Heart left ventricle (tissue), 16 donors: ENCODE data around the gene ABHD17A. TPM values are rescaled to one million over a fixed set of nuclear protein-coding genes. Genes with fewer than 3 reads are reported as not detected.

Experiments
- ATAC-seq, 4 donors: fragments of 200-7000 bp; cut with Tn5 transposase; one replicate each; pipeline ENCODE4 v1.9.1; 2020 to 2022; ENCODE audit warnings: moderate library complexity in 4 of 4, mild to moderate bottlenecking in 3 of 4, moderate number of reproducible peaks in 1 of 4
- DNase-seq, 5 donors: peaks; one replicate each; pipeline ENCODE4 v3.0.0-alpha.2; 2020
- H3K27ac ChIP-seq, 12 donors: fragments of 200-600 bp; sonication (generic) in 4 of 12; one replicate each; pipeline versions ENCODE4 v1.5.0 to v1.8.0; 2016 to 2022; ENCODE audit warnings: mild to moderate bottlenecking in 2 of 12
- H3K27me3 ChIP-seq, 9 donors: fragments of 200-600 bp; sonication (generic) in 2 of 9; one replicate each; pipeline versions ENCODE4 v1.5.1 to v1.8.0; 2016 to 2022; ENCODE audit warnings: mild to moderate bottlenecking in 3 of 9
- H3K36me3 ChIP-seq, 9 donors: fragments of 200-600 bp; sonication (generic) in 2 of 9; one replicate each; pipeline versions ENCODE4 v1.5.0 to v1.8.0; 2018 to 2022; ENCODE audit warnings: mild to moderate bottlenecking in 2 of 9
- H3K4me1 ChIP-seq, 12 donors: fragments of 200-600 bp; sonication (generic) in 4 of 12; one replicate each; pipeline versions ENCODE4 v1.5.0 to v1.8.0; 2016 to 2022; ENCODE audit warnings: mild to moderate bottlenecking in 3 of 12
- H3K4me3 ChIP-seq, 12 donors: fragments of 200-600 bp; sonication (generic) in 4 of 12; one replicate each; pipeline versions ENCODE4 v1.5.0 to v1.8.0; 2017 to 2022; ENCODE audit warnings: mild to moderate bottlenecking in 9 of 12, moderate library complexity in 4 of 12
- H3K9me3 ChIP-seq, 12 donors: fragments of 200-600 bp; sonication (generic) in 4 of 12; one replicate each; pipeline versions ENCODE4 v1.5.0 to v1.8.0; 2016 to 2022; ENCODE audit warnings: mild to moderate bottlenecking in 1 of 12
- POLR2A ChIP-seq, 2 donors: fragments of 450-650 bp; IDR thresholded peaks; one replicate each; pipeline ENCODE4 v1.6.1; 2017; ENCODE audit warnings: antibody characterized with exemption in 2 of 2, mild to moderate bottlenecking in 2 of 2, moderate library complexity in 2 of 2
- WGBS, 4 donors: extraction: QIAGEN DNeasy Blood & Tissue Kit in 2 of 4; methylation state at CpG; one replicate each; pipeline versions ENCODE4 v1.1.5 to v1.1.7; 2013 to 2018; 5-methylcytosine and 5-hydroxymethylcytosine counted together
- intact Hi-C, 10 donors: fragments of 100-400 bp; cut with DNase I; formaldehyde crosslinking; loops; one replicate each; pipeline versions ENCODE4 v1.11.1 to v1.14.2; 2022
- polyA plus RNA-seq, 2 donors: library from polyadenylated mRNA; stranded (reverse); fragments of 200-250 nt; gene quantifications; one replicate each; pipeline ENCODE4 v1.2.3, GENCODE V29; 2013
- total RNA-seq, 9 donors: library from RNA; depleted of rRNA in 2 of 9; stranded (reverse); fragments of >200 nt in 2 of 9; fragmentation: NEBNext Ultra II Directional in 3 of 9; extraction: Animal tissue kit (Norgen Biotek cat#: 25700) in 3 of 9; gene quantifications; one replicate each; pipeline versions ENCODE4 v1.1.0 to v1.2.4, GENCODE V29; 2016 to 2023
- TF ChIP-seq, protein P1 (sequence below), 12 donors: fragments of 200-600 bp; sonication (generic) in 4 of 12; IDR thresholded peaks; one replicate each; pipeline versions ENCODE4 v1.5.0 to v1.8.0; 2018 to 2022; ENCODE audit warnings: antibody characterized with exemption in 12 of 12, mild to moderate bottlenecking in 5 of 12
- donor health status: ischemic (EF 13 %, LVEDD 7.1; RV severe dilation, severe dysfunction).
- donor health status: healthy with polysubstance abuse.
- donor health status: DM: no; HTN: yes; CAD: no.
- donor health status: DM: no; HTN: no; CAD: no.
- donor health status: ischemic (EF 25% LVEDD 6.9; RV normal size, moderate dysfunction).
- donor health status: ischemic (EF 25% LVEDD 5.7; RV mildly dilated, moderate dysfunction).
- donor health status: healthy.
- donor health status: DM: yes; HTN: yes; CAD: no.
- donor health status: ischemic (EF 35%, LVEDD 5.7; RV mildly dilated, moderate dysfunction).
- donor health status: nonischemic (EF 11% LVEDD 7.7; RV severe dilation, severe dysfunction).
- donor health status: DM: yes; HTN: yes; CAD: no.
- donor health status: PGD.
- donor health status: ischemic (EF 29% LVEDD 5.4; RV normal size, mild dysfunction).
- donor health status: nonischemic (EF 23%, LVEDD 6.1; RV moderate dilation, normal function).

Gene ABHD17A
- total and polyA plus RNA-seq, 11 donors, result 48.5 to 121 (median 59.2) TPM

DNA sequence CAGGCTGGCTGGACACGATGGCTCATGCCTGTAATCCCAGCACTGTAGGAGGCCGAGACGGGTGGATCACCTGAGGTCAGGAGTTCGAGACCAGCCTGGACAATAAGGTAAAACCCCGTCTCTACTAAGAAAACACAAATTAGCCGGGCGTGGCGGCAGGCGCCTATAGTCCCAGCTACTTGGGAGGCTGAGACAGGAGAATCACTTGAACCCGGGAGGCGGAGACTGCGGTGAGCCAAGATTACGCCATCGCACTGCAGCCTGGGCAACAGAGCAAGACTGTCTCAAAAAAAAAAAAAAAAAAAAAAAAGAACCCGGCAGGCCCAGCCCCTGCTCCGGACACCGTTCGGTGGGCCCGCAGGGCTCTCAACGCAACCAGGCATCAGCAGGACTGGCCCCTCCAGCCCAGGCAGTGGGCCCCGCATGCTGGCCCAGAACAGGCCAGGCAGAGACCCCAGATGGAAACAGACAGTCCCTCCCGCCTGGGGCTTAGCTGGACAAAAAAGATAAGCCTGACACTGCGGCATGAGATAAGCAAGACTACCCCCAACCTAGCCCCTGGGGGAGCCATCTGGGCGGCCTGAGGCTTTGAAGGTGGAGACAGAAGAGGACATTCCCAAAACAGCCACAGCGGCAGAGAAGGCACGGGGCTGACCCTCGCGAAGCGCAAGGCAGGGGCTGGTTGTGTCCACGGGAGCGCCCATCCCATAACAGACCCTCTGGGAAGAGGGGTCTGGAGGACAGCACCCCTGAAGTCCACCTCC lies 48.7 kb downstream of the ABHD17A start:
- Histone ChIP-seq H3K9me3 (no peaks in the 10 kb centered on the region), H3K36me3 (peaks cover 0 to 7% (median 0%) of the 10 kb centered on the region in 9 donors), H3K4me1 (peaks cover 0 to 77% (median 39%) of the 10 kb centered on the region in 12 donors), H3K27me3 (no peaks in the 10 kb centered on the region), H3K27ac (no peak overlapping the region), H3K4me3 (no peak overlapping the region)
- WGBS, 4 donors, result 82 to 85% (median 83%) methylated on average over 28 to 31 of the region's 31 CpGs
- ATAC-seq (no peak), DNase-seq (no peak)
- intact Hi-C loops, result no loop called here
- TF ChIP-seq, protein P1, sequence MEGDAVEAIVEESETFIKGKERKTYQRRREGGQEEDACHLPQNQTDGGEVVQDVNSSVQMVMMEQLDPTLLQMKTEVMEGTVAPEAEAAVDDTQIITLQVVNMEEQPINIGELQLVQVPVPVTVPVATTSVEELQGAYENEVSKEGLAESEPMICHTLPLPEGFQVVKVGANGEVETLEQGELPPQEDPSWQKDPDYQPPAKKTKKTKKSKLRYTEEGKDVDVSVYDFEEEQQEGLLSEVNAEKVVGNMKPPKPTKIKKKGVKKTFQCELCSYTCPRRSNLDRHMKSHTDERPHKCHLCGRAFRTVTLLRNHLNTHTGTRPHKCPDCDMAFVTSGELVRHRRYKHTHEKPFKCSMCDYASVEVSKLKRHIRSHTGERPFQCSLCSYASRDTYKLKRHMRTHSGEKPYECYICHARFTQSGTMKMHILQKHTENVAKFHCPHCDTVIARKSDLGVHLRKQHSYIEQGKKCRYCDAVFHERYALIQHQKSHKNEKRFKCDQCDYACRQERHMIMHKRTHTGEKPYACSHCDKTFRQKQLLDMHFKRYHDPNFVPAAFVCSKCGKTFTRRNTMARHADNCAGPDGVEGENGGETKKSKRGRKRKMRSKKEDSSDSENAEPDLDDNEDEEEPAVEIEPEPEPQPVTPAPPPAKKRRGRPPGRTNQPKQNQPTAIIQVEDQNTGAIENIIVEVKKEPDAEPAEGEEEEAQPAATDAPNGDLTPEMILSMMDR (IDR thresholded peaks at IDR 0.05), result no peak
- no peak for TF ChIP-seq POLR2A (IDR thresholded peaks at IDR 0.05)

DNA sequence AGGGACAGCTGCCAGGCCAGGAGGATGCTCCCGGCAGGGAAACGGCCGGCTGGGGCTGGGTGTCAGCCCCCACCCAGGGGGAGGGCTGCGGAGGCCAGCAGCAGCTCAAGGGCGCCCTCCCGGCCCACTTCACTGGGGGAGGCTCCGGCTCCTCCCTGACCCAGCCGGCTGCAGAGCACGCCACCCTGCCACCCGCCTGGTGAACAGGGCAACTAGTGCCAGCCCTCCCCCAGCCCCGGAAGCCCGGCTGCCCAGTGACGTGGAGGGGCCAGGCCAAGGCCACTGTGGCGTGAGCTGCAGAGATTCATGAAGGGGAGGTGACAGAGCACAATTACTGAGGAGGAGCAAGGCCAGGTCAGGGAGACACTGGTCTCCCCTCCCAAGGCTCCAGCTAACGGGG lies 51.8 kb downstream of the ABHD17A start:
- TF ChIP-seq POLR2A (IDR thresholded peaks at IDR 0.05), result no peak
- TF ChIP-seq, protein P1 (IDR thresholded peaks at IDR 0.05), result no peak
- Histone ChIP-seq H3K27ac (no peak overlapping the region), H3K4me3 (no peak overlapping the region), H3K27me3 (no peaks in the 10 kb centered on the region), H3K36me3 (peaks cover 0 to 19% (median 7%) of the 10 kb centered on the region in 9 donors), H3K9me3 (no peaks in the 10 kb centered on the region), H3K4me1 (peaks cover 0 to 50% (median 17%) of the 10 kb centered on the region in 12 donors)
- 38 to 89% (median 73%) methylated on average over 5 to 15 of the region's 15 CpGs for WGBS, 4 donors
- DNase-seq (no peak), ATAC-seq (peak in 1 of 4 donors; percentile 8)
- intact Hi-C loops, result no loop called here

GRCh38 chr19:1832046-1832663 lies 53.1 kb downstream of the ABHD17A start:
- ATAC-seq (no peak), DNase-seq (no peak)
- H3K27me3 ChIP-seq, result no peaks in the 10 kb centered on the region
- TF ChIP-seq, protein P1 (IDR thresholded peaks at IDR 0.05), result no peak
- no peak for TF ChIP-seq POLR2A (IDR thresholded peaks at IDR 0.05)
- intact Hi-C loops, result no loop called here
- WGBS, 4 donors, result 85 to 91% (median 86%) methylated on average over 26 of the region's 26 CpGs
- peaks cover 0 to 33% (median 16%) of the 10 kb centered on the region in 9 donors for H3K36me3 ChIP-seq
- peaks cover 0 to 41% (median 8%) of the 10 kb centered on the region in 12 donors for H3K4me1 ChIP-seq
- no peaks in the 10 kb centered on the region for H3K9me3 ChIP-seq
- no peak overlapping the region for H3K27ac ChIP-seq
- H3K4me3 ChIP-seq, result no peak overlapping the region

- Histone ChIP-seq H3K27me3 (no peaks in the 10 kb centered on the region), H3K4me1 (peaks cover 0 to 36% (median 6%) of the 10 kb centered on the region in 12 donors), H3K27ac (no peak overlapping the region), H3K36me3 (peaks cover 0 to 36% (median 22%) of the 10 kb centered on the region in 9 donors), H3K9me3 (no peaks in the 10 kb centered on the region), H3K4me3 (no peak overlapping the region)
- no peak for TF ChIP-seq POLR2A (IDR thresholded peaks at IDR 0.05)
- TF ChIP-seq, protein P1 (IDR thresholded peaks at IDR 0.05), result no peak
- ATAC-seq (no peak), DNase-seq (no peak)
- intact Hi-C loops, result no loop called here
- WGBS, 4 donors, result 80 to 92% (median 84%) methylated on average over 8 to 11 of the region's 11 CpGs
Measured at GRCh38 chr19:1830978-1831377, 54.3 kb downstream of the ABHD17A start.
